NK-92 (cell line): Measurements from ENCODE around the gene WNT6.
"Not testable (repeated sequence)": the region's sequence is repeated elsewhere in the genome, so short reads cannot be mapped to it uniquely, and the experiment has no call there.

ENCODE experiments used
- DNase-seq: peaks from one replicate; lab custom pipeline; 2025; ENCODE audit not compliant: unreplicated experiment; lab: John Stamatoyannopoulos, UW

The WNT6 gene

GRCh38 chr2:218829868-218830451 is 29.6 kb upstream of the WNT6 start:
- DNase-seq: no peak

- no peak for DNase-seq
Measured at GRCh38 chr2:218830526-218831306, 28.9 kb upstream of the WNT6 start.

GRCh38 chr2:218831378-218831990 is 28.1 kb upstream of the WNT6 start, which contains the start of gene PRKAG3:
Gene PRKAG3, minus strand, starts transcription at chr2:218831803.
- no peak for DNase-seq

GRCh38 chr2:218832081-218832480 is 27.5 kb upstream of the WNT6 start:
- no peak for DNase-seq

GRCh38 chr2:218832520-218832919 is 27.1 kb upstream of the WNT6 start:
- no peak for DNase-seq

- DNase-seq: no peak
Measured at GRCh38 chr2:218833023-218833609, 26.5 kb upstream of the WNT6 start.

GRCh38 chr2:218834685-218835084 is 24.9 kb upstream of the WNT6 start:
- DNase-seq: no peak

GRCh38 chr2:218837495-218837894 is 22.1 kb upstream of the WNT6 start:
- no peak for DNase-seq

GRCh38 chr2:218839430-218839829 is 20.2 kb upstream of the WNT6 start:
- DNase-seq: no peak

- no peak for DNase-seq
Measured at GRCh38 chr2:218839888-218840287, 19.7 kb upstream of the WNT6 start.

GRCh38 chr2:218844334-218844733 is 15.3 kb upstream of the WNT6 start:
- not testable (repeated sequence) for DNase-seq

GRCh38 chr2:218846963-218847362 is 12.6 kb upstream of the WNT6 start:
- not testable (repeated sequence) for DNase-seq

- no peak for DNase-seq
Measured at GRCh38 chr2:218849721-218850120, 9.9 kb upstream of the WNT6 start.

GRCh38 chr2:218850796-218851195 is 8.8 kb upstream of the WNT6 start:
- DNase-seq: no peak

GRCh38 chr2:218851286-218851685 is 8.3 kb upstream of the WNT6 start:
- no peak for DNase-seq

- no peak for DNase-seq
Measured at GRCh38 chr2:218852911-218853667, 6.5 kb upstream of the WNT6 start.

GRCh38 chr2:218853766-218854165 is 5.8 kb upstream of the WNT6 start:
- DNase-seq: no peak

- no peak for DNase-seq
Measured at GRCh38 chr2:218854860-218855259, 4.7 kb upstream of the WNT6 start.

- DNase-seq: no peak
Measured at GRCh38 chr2:218855305-218856166, 4.1 kb upstream of the WNT6 start.
